Thymus (tissue), 11 donors: ENCODE results near the gene SCAMP1. TPM values are rescaled to one million over a fixed set of nuclear protein-coding genes. Genes with fewer than 3 reads are reported as not detected.
"Not testable (repeated sequence)": the region's sequence is repeated elsewhere in the genome, so short reads cannot be mapped to it uniquely, and the experiment has no call there.

Experiments used
- DNase-seq, 9 donors: peaks; one replicate each; pipeline ENCODE4 v3.0.0-alpha.2; 2013; ENCODE audit warnings: low spot score in 9 of 9, low read depth in 6 of 9, missing footprints in 1 of 9
- H3K27ac ChIP-seq, 2 donors: one replicate each; pipeline ENCODE4 v1.5.1; 2013; ENCODE audit warnings: control low read depth in 1 of 2, low read depth in 1 of 2, low read length in 1 of 2, mild to moderate bottlenecking in 1 of 2, moderate library complexity in 1 of 2
- H3K27me3 ChIP-seq, 2 donors: one replicate each; pipeline ENCODE4 v1.5.1; 2013; ENCODE audit warnings: low read length in 1 of 2; ENCODE audit not compliant: control insufficient read depth in 2 of 2, insufficient read depth in 1 of 2
- H3K36me3 ChIP-seq, 2 donors: one replicate each; pipeline ENCODE4 v1.5.1; 2013; ENCODE audit warnings: low read length in 1 of 2, mild to moderate bottlenecking in 1 of 2, moderate library complexity in 1 of 2; ENCODE audit not compliant: control insufficient read depth in 2 of 2, insufficient read depth in 2 of 2
- H3K4me1 ChIP-seq, 2 donors: one replicate each; pipeline ENCODE4 v1.5.1; 2013; ENCODE audit warnings: low read length in 2 of 2; ENCODE audit not compliant: control insufficient read depth in 2 of 2, insufficient read depth in 2 of 2
- H3K4me3 ChIP-seq, 2 donors: one replicate each; pipeline ENCODE4 v1.5.1; 2013; ENCODE audit warnings: low read length in 2 of 2, control low read depth in 1 of 2, mild to moderate bottlenecking in 1 of 2
- H3K9me3 ChIP-seq, 2 donors: one replicate each; pipeline ENCODE4 v1.5.1; 2013; ENCODE audit warnings: low read length in 1 of 2, mild to moderate bottlenecking in 1 of 2; ENCODE audit not compliant: control insufficient read depth in 2 of 2, insufficient read depth in 1 of 2
- WGBS: extraction: QIAGEN DNeasy Blood & Tissue Kit; methylation state at CpG from one replicate; pipeline ENCODE4 v1.1.7; 2013; 5-methylcytosine and 5-hydroxymethylcytosine counted together
- polyA plus RNA-seq: library from polyadenylated mRNA; stranded (reverse); fragments of 200-250 nt; gene quantifications from one replicate; pipeline ENCODE4 v1.2.3, GENCODE V29; 2013
- total RNA-seq: library from RNA; stranded (reverse); fragments of 120-200 nt; gene quantifications from one replicate; pipeline ENCODE4 v1.2.4, GENCODE V29; 2013
- donor health status: healthy.

The SCAMP1 gene
- total and polyA plus RNA-seq, 2 donors, result 15.1 to 26.6 TPM

DNA sequence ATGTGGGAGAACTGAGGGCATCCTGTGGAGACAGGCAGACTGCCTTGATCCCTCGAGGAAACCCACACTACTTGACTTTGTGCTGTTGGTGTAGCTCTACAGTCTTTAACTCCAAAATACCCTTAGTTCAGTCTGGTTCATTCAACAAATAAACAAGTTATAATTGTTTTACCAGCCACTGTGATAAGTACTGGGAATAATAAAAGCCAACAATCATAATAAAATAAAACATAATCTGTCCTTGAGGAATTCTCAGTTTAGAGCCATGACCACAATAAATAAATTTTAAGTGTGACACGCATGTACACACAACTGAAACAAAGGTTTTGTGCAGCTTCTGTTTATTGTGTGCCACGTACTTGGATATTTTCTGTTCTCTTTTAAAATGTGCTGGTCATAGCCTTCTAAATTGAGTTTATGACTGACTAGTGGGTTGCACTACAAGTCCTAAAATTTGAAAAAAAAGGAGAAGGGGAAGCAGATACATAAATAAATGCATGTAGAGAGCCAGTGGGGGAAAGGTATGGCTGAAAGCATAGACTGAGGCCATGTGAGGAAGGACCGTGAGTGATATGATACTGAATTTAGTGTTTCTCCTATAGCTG, 6.2 kb upstream of the SCAMP1 start:
- no peak overlapping the region for H3K27ac ChIP-seq
- H3K9me3 ChIP-seq, result no peaks in the 10 kb centered on the region
- H3K27me3 ChIP-seq, result no peaks in the 10 kb centered on the region
- peaks cover 3 to 7% of the 10 kb centered on the region in 2 donors for H3K4me1 ChIP-seq
- H3K36me3 ChIP-seq, result peaks cover 5 to 6% of the 10 kb centered on the region in 2 donors
- DNase-seq, result no peak
- WGBS, result 92% methylated on average over 4 of the region's 4 CpGs
- no peak overlapping the region for H3K4me3 ChIP-seq

DNA sequence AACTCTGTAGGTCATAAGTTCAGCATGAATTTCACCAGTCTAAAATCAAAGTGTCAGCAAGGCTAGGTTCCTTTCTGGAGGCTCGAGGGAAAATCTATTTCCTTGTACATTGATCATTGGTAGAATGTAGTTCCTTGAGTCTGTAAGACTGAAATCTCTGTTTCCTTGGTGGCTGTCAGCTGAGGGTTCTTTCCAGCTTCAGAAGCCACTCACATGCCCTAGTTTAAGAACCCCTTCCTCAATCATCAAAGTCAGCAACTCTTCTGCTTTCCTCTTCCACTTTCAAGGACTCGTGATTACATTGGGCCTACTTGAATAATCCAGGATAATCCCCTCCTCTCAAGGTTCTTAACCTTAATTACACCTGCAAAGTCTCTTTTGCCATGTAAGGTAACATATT, 4.9 kb upstream of the SCAMP1 start:
- peaks cover 0 to 4% of the 10 kb centered on the region in 2 donors for H3K9me3 ChIP-seq
- H3K36me3 ChIP-seq, result peaks cover 5 to 6% of the 10 kb centered on the region in 2 donors
- WGBS, result 97% methylated on average over 2 of the region's 2 CpGs
- no peak overlapping the region for H3K27ac ChIP-seq
- H3K4me3 ChIP-seq, result no peak overlapping the region
- H3K4me1 ChIP-seq, result peaks cover 5 to 13% of the 10 kb centered on the region in 2 donors
- DNase-seq, result no peak
- H3K27me3 ChIP-seq, result no peaks in the 10 kb centered on the region

DNA sequence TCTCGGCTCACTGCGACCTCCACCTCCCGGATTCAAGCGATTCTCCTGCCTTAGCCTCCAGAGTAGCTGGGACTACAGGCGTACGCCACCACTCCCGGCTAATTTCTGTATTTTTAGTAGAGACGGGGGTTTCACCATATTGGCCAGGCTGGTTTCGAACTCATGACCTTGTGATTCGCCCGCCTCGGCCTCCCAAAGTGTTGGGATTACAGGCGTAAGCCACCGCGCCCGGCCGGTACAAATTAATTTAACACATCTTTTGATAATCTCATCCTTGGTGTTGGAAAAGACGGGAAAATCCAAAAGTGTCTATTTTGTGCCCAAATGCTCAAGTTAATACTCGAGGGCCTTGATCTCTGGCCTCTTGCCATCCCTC, 974 bp upstream of the SCAMP1 start:
- Histone ChIP-seq H3K4me1 (peaks cover 5 to 13% of the 10 kb centered on the region in 2 donors), H3K4me3 (peak overlapping the region; percentile 95 to 100), H3K27ac (peak overlapping the region in 1 of 2 donors; percentile 91)
- not testable (repeated sequence) for H3K9me3 ChIP-seq, DNase-seq, H3K36me3 ChIP-seq, H3K27me3 ChIP-seq
- WGBS, result 86% methylated on average over 19 of the region's 19 CpGs

DNA sequence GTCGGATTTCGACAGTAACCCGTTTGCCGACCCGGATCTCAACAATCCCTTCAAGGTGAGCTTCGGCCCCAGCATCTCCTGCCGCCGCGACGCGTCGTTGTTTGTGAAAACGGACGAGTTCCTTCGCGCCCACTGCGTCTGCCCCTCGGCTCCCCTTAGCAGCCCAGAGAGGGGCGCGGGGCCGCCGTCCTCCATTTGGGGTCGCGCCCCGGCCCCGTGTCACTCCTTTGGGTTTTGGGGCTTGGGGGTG, 182 bp downstream of the SCAMP1 start:
- Histone ChIP-seq H3K36me3 (peaks cover 5 to 9% of the 10 kb centered on the region in 2 donors), H3K27me3 (no peaks in the 10 kb centered on the region), H3K27ac (peak overlapping the region; percentile 84 to 91), H3K4me3 (peak overlapping the region; percentile 95 to 100), H3K9me3 (peaks cover 0 to 4% of the 10 kb centered on the region in 2 donors), H3K4me1 (peaks cover 5 to 13% of the 10 kb centered on the region in 2 donors)
- peak in 1 of 9 donors; percentile 8 for DNase-seq
- under 1% methylated on average over 26 of the region's 26 CpGs for WGBS

DNA sequence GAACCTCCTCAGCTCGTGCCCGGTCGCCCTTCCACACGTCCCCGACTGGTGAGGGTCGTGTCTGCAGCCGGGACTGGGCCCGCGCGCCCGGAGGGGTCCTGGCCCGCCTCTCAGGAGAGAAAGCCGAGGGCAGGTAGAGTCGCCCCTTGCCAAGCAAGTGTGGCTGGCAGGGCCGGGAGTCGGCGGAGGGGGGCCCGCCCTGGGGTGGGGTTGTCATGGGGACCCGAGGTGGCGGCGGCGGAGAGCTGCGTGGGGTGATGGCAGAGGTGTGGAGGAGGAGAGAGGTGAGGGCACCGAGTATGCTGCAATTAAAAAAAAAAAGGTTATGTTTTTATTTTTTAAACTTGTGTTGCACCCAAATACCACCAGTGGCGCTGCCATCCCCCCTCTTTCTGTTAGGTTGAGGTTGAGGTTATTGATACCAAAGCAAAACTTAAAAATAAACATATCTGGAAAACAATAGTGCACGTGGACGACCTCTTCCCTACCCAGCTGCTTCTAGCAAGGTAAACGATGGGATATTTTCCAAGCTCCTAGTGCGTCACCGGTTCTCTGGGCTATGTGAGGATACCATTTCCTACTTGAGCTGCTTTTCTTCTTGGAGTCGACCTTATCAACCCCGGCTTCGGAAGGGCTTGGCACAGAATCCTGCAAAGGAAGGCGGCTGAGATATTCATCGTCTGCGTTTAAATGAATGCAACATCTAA, 660 bp downstream of the SCAMP1 start:
- Histone ChIP-seq H3K4me3 (peak overlapping the region; percentile 95 to 100), H3K27ac (peak overlapping the region; percentile 84 to 91), H3K9me3 (peaks cover 0 to 4% of the 10 kb centered on the region in 2 donors), H3K36me3 (peaks cover 5 to 9% of the 10 kb centered on the region in 2 donors), H3K4me1 (peaks cover 5 to 11% of the 10 kb centered on the region in 2 donors), H3K27me3 (no peaks in the 10 kb centered on the region)
- peak in 8 of 9 donors; percentile 8 to 72 (median 40) for DNase-seq
- WGBS, result under 1% methylated on average over 36 of the region's 36 CpGs

DNA sequence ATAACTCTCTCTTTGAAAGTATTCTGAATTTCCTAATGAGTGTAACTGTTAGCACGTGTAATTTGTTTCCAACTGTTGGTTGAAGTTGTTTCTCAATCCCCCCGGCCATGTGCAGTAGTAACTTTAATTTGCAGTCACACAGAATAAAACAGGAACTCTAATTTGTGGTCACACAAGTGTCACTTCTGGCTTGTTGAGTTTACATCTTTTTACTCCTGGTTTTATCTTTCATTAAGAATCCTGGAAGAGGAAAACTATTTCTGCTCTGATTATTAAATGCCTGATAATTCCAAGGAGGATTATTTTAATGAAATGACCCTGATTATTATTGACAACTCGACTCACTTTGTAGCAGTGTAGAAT, 1.2 kb downstream of the SCAMP1 start:
- Histone ChIP-seq H3K27me3 (no peaks in the 10 kb centered on the region), H3K4me3 (peak overlapping the region; percentile 95 to 100), H3K9me3 (peaks cover 0 to 4% of the 10 kb centered on the region in 2 donors), H3K4me1 (peaks cover 5 to 11% of the 10 kb centered on the region in 2 donors), H3K27ac (peak overlapping the region in 1 of 2 donors; percentile 84), H3K36me3 (peaks cover 5 to 9% of the 10 kb centered on the region in 2 donors)
- WGBS, result 8% methylated on average over 3 of the region's 3 CpGs
- peak in 2 of 9 donors; percentile 6 to 14 for DNase-seq

DNA sequence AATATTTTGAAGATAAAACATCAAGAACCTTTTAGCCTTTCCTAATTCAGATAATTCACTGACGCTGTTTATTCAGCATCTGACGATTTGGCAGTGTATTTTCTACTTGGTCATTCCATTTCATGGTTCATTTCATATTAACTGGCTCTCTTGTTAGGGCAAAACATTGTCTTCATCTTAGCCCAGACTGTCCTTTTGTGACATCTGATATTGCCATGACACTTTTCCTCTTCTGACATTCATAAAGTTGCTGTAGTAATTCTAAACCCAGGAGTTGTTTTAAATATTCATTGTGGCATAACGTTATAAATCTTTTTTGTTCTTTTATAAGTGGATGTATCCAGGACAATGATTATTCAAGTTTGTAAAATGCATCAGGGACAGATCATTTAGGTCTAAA, 1.8 kb downstream of the SCAMP1 start:
- Histone ChIP-seq H3K4me3 (no peak overlapping the region), H3K27me3 (no peaks in the 10 kb centered on the region), H3K27ac (no peak overlapping the region), H3K36me3 (peaks cover 1 to 4% of the 10 kb centered on the region in 2 donors), H3K9me3 (peaks cover 0 to 4% of the 10 kb centered on the region in 2 donors), H3K4me1 (peaks cover 5 to 11% of the 10 kb centered on the region in 2 donors)
- DNase-seq, result no peak
- WGBS, result 87% methylated on average over 3 of the region's 3 CpGs

DNA sequence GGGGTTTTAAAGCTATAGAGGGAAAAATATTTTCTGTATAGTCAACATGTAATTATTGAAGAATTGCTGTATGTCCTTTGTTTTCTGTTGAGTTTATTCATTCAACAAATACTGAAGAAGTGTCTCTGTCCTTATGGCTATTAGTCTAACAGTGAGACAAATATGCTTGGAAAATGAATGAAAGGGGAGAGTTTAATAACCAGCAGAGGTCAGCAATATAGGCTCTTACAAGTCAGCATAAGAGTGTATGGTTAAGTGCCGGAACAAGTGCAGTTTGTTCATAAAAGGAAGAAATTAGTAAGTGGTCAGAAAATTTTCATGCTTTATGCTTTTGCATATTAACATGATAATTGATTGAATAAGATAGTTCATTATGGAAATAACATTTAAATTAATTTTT, 3.6 kb downstream of the SCAMP1 start:
- WGBS, result 97% methylated on average over 1 of the region's 1 CpG
- Histone ChIP-seq H3K9me3 (peaks cover 0 to 4% of the 10 kb centered on the region in 2 donors), H3K4me1 (peaks cover 4 to 8% of the 10 kb centered on the region in 2 donors), H3K27ac (no peak overlapping the region), H3K36me3 (peaks cover 0 to 3% of the 10 kb centered on the region in 2 donors), H3K4me3 (no peak overlapping the region), H3K27me3 (no peaks in the 10 kb centered on the region)
- no peak for DNase-seq

DNA sequence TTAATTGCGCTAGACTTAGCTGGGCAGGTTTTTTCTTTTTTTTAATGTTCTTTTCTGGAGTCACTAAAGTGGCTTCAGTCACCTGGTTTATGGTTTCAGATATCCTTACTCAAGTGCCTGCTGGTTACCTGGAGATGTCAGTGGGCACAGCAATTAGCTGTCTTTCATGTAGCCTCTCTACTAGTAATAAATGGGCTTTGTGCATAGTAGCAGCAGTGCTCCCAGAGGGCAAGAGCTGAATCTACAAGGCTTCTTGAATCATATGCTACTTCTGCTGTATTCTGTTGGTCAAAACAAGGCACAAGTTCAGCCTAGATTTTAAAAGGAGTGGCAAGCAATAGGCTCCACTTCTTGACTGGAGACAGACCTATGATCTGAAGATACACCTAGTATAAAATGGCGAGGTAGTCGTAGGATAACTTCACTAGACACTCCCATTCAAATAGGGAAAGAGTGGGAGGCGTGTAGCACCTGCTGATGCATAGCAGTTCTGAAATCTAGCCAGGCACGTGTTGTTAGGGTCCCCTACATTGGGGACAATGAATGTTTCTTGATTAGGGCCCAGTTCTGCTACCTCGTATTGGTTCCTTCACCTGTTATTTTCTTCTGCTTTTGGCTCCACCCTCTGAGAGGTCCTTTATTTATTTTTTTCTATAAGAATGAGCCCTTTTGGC, 7.0 kb downstream of the SCAMP1 start:
- Histone ChIP-seq H3K27me3 (no peaks in the 10 kb centered on the region), H3K27ac (no peak overlapping the region), H3K4me3 (no peak overlapping the region), H3K36me3 (no peaks in the 10 kb centered on the region), H3K9me3 (no peaks in the 10 kb centered on the region), H3K4me1 (no peaks in the 10 kb centered on the region)
- WGBS, result 96% methylated on average over 6 of the region's 6 CpGs
- DNase-seq, result no peak
